HepG2 (cell line): ENCODE results near the gene RPS27A. TPM values are rescaled to one million over a fixed set of nuclear protein-coding genes. Genes with fewer than 3 reads are reported as not detected.

ENCODE experiments used
- ARNTL ChIP-seq: sonication (generic); formaldehyde crosslinking; IDR thresholded peaks from 2 replicates; pipeline ENCODE4 v1.4.0; 2020; ENCODE audit warnings: mild to moderate bottlenecking, missing genetic modification reagents
- ATF1 ChIP-seq: IDR thresholded peaks from 2 replicates; pipeline ENCODE4 v1.6.1; 2016; ENCODE audit warnings: mild to moderate bottlenecking, control low read depth
- CBFB ChIP-seq: sonication (generic); formaldehyde crosslinking; IDR thresholded peaks from 2 replicates; pipeline ENCODE4 v1.4.0; 2020; ENCODE audit warnings: missing genetic modification reagents
- ESRRA ChIP-seq: sonication (generic); formaldehyde crosslinking; IDR thresholded peaks from 2 replicates; pipeline ENCODE4 v1.5.1; 2020; ENCODE audit warnings: mild to moderate bottlenecking, low read depth, missing genetic modification reagents
- ETV6 ChIP-seq: sonication (generic); formaldehyde crosslinking; conservative IDR thresholded peaks from 2 replicates; pipeline ENCODE4 v1.4.0; 2020; ENCODE audit warnings: missing genetic modification reagents
- FOXA3 ChIP-seq: IDR thresholded peaks from 2 replicates; pipeline ENCODE4 v1.6.1; 2016; ENCODE audit warnings: missing genetic modification reagents, missing compliant biosample characterization
- HNF4A ChIP-seq: sonication (generic); formaldehyde crosslinking; IDR thresholded peaks from 2 replicates; pipeline ENCODE4 v1.4.0; 2020; ENCODE audit warnings: missing genetic modification reagents
- NCOA1 ChIP-seq: sonication (generic); formaldehyde crosslinking; IDR thresholded peaks from 2 replicates; pipeline ENCODE4 v1.9.0; 2021; ENCODE audit warnings: missing genetic modification reagents
- PHB2 ChIP-seq: fragments of 450-650 bp; IDR thresholded peaks from 2 replicates; pipeline ENCODE4 v1.6.1; 2018; ENCODE audit not compliant: partially characterized antibody
- PHF21A ChIP-seq: sonication (generic); formaldehyde crosslinking; IDR thresholded peaks from 2 replicates; pipeline ENCODE4 v1.5.0; 2020; ENCODE audit warnings: mild to moderate bottlenecking, missing genetic modification reagents
- POGZ ChIP-seq: sonication (generic); formaldehyde crosslinking; IDR thresholded peaks from 2 replicates; pipeline ENCODE4 v1.4.0; 2020; ENCODE audit warnings: mild to moderate bottlenecking, missing genetic modification reagents
- SKIL ChIP-seq: sonication (generic); formaldehyde crosslinking; IDR thresholded peaks from 2 replicates; pipeline ENCODE4 v1.8.0; 2022; ENCODE audit warnings: missing genetic modification reagents, mild to moderate bottlenecking, moderate library complexity, borderline replicate concordance
- SP5 ChIP-seq: IDR thresholded peaks from 2 replicates; pipeline ENCODE4 v1.6.1; 2016; ENCODE audit warnings: low read depth, borderline replicate concordance
- YY1 ChIP-seq: IDR thresholded peaks from 2 replicates; pipeline ENCODE4 v1.6.1; 2011; ENCODE audit warnings: low read length, low read depth, moderate library complexity, mild to moderate bottlenecking; ENCODE audit not compliant: insufficient read depth, insufficient replicate concordance
- ZBTB21 ChIP-seq: sonication (generic); formaldehyde crosslinking; IDR thresholded peaks from 2 replicates; pipeline ENCODE4 v1.4.0; 2020; ENCODE audit warnings: missing genetic modification reagents
- ZBTB3 ChIP-seq: sonication (generic); formaldehyde crosslinking; IDR thresholded peaks from 2 replicates; pipeline ENCODE4 v1.4.0; 2020; ENCODE audit warnings: low read depth, mild to moderate bottlenecking, moderate library complexity, missing genetic modification reagents, borderline replicate concordance
- ZFX ChIP-seq: sonication (generic); formaldehyde crosslinking; IDR thresholded peaks from 2 replicates; pipeline ENCODE4 v1.4.0; 2020; ENCODE audit warnings: mild to moderate bottlenecking, low read depth, missing genetic modification reagents, moderate library complexity
- ZNF230 ChIP-seq: sonication (generic); formaldehyde crosslinking; IDR thresholded peaks from 2 replicates; pipeline ENCODE4 v1.4.0; 2020; ENCODE audit warnings: mild to moderate bottlenecking, missing genetic modification reagents
- ZNF329 ChIP-seq: sonication (generic); formaldehyde crosslinking; IDR thresholded peaks from 2 replicates; pipeline ENCODE4 v1.9.0; 2021; ENCODE audit warnings: low read depth, mild to moderate bottlenecking, missing genetic modification reagents
- ZNF607 ChIP-seq: sonication (generic); formaldehyde crosslinking; IDR thresholded peaks from 2 replicates; pipeline ENCODE4 v1.5.1; 2020; ENCODE audit warnings: missing genetic modification reagents, mild to moderate bottlenecking, borderline replicate concordance
- ZNF75D ChIP-seq: sonication (generic); formaldehyde crosslinking; IDR thresholded peaks from 2 replicates; pipeline ENCODE4 v1.8.1; 2023; ENCODE audit warnings: missing genetic modification reagents, mild to moderate bottlenecking, borderline replicate concordance
- ZSCAN12 ChIP-seq: sonication (generic); formaldehyde crosslinking; IDR thresholded peaks from 2 replicates; pipeline ENCODE4 v1.9.0; 2021; ENCODE audit warnings: mild to moderate bottlenecking, missing genetic modification reagents
- ZZZ3 ChIP-seq: sonication (generic); formaldehyde crosslinking; IDR thresholded peaks from 2 replicates; pipeline ENCODE4 v1.4.0; 2020; ENCODE audit warnings: missing genetic modification reagents, mild to moderate bottlenecking, borderline replicate concordance
- polyA plus RNA-seq, 8 experiments: library from polyadenylated mRNA; depleted of rRNA in 3 of 8; stranded (reverse) in 7 of 8; unstranded in 1 of 8; fragments of >200 nt; fragmentation: Illumina TruSeq in 4 of 8; extraction: Trizol in 4 of 8; gene quantifications; 2 replicates each; pipeline versions ENCODE4 v1.2.1 to v1.2.3, GENCODE V29; 2011 to 2016; ENCODE audit warnings: low read depth in 4 of 8, missing spikeins in 1 of 8, mixed read lengths in 1 of 8; ENCODE audit not compliant: insufficient read depth in 1 of 8
- total RNA-seq, 5 experiments: library from RNA; depleted of rRNA; stranded (reverse); fragments of >200 nt; fragmentation: Illumina TruSeq; extraction: Trizol; gene quantifications; 2 replicates each; pipeline ENCODE4 v1.2.3, GENCODE V29; 2016; ENCODE audit warnings: low read depth in 1 of 5
- TF ChIP-seq, protein P1 (sequence below): sonication (generic); formaldehyde crosslinking; IDR thresholded peaks from 2 replicates; pipeline ENCODE4 v1.4.0; 2020; ENCODE audit warnings: missing genetic modification reagents, borderline replicate concordance
- TF ChIP-seq, protein P2 (sequence below): sonication (generic); formaldehyde crosslinking; IDR thresholded peaks from 2 replicates; pipeline ENCODE4 v1.8.0; 2023; ENCODE audit warnings: mild to moderate bottlenecking, missing genetic modification reagents

RPS27A gene
- total and polyA plus RNA-seq, 2 of the 13 experiments (the other 11 are each of a cell fraction or from before 2014, with no cell fraction given): 2,779 to 3,269 TPM

DNA sequence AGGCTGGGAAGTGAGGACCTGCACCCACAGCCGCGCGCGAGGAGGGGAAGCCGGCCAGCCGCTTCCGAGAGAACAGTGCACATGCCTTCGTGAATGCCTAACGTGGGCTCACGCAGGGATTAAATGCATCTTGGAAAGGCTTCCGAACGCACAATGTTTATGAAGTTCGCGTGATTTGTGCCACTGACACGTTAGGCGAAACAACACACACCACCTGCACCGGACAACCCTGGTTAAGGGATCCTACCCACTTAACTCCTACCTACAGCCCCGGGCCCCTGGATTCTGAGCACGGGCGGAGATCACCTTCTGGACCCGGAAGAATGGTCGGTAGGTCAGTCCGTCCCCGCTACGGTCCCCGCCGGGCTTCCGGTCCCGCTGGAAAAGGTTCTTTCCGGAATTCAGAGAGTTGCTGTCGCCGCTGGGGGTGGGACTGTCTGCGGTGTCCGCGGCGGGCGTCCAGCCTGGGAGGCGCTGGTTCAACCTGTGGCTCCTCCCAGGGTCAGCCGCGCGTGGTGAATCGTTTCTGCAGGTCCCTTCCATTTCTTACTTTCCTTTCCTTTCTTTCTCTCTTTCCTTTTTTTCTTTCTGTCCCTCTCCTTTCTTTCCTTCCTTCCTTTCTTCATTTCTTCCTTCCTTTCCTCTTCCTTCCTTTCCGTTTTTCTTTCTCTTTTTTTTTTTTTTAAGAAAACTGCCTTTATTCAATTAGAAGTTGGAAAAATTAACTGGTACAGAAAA lies 36.6 kb downstream of the RPS27A start, which contains the start of gene MTIF2 (continued):
- peak; percentile 90 for TF ChIP-seq ZFX
- TF ChIP-seq ZNF329: peak; percentile 61
- TF ChIP-seq ZNF607: peak; percentile 93
- TF ChIP-seq PHB2: no peak
- TF ChIP-seq, protein P1, sequence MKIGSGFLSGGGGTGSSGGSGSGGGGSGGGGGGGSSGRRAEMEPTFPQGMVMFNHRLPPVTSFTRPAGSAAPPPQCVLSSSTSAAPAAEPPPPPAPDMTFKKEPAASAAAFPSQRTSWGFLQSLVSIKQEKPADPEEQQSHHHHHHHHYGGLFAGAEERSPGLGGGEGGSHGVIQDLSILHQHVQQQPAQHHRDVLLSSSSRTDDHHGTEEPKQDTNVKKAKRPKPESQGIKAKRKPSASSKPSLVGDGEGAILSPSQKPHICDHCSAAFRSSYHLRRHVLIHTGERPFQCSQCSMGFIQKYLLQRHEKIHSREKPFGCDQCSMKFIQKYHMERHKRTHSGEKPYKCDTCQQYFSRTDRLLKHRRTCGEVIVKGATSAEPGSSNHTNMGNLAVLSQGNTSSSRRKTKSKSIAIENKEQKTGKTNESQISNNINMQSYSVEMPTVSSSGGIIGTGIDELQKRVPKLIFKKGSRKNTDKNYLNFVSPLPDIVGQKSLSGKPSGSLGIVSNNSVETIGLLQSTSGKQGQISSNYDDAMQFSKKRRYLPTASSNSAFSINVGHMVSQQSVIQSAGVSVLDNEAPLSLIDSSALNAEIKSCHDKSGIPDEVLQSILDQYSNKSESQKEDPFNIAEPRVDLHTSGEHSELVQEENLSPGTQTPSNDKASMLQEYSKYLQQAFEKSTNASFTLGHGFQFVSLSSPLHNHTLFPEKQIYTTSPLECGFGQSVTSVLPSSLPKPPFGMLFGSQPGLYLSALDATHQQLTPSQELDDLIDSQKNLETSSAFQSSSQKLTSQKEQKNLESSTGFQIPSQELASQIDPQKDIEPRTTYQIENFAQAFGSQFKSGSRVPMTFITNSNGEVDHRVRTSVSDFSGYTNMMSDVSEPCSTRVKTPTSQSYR (CRISPR knock-in tag): peak; percentile 80; the same call in 1 of the 2 replicates
- no peak for TF ChIP-seq ZNF75D (CRISPR knock-in tag)
- TF ChIP-seq HNF4A (CRISPR knock-in tag): peak; percentile 93
- TF ChIP-seq SP5 (CRISPR knock-in tag): peak; percentile 94
- TF ChIP-seq ZSCAN12 (CRISPR knock-in tag): peak; percentile 82; the same call in 1 of the 2 replicates
- TF ChIP-seq ATF1: peak; percentile 78
- TF ChIP-seq, protein P2, sequence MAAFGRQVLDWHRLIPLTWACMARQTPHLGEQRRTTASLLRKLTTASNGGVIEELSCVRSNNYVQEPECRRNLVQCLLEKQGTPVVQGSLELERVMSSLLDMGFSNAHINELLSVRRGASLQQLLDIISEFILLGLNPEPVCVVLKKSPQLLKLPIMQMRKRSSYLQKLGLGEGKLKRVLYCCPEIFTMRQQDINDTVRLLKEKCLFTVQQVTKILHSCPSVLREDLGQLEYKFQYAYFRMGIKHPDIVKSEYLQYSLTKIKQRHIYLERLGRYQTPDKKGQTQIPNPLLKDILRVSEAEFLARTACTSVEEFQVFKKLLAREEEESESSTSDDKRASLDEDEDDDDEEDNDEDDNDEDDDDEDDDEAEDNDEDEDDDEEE: peak; percentile 61
- peak; percentile 92 for TF ChIP-seq SKIL (CRISPR knock-in tag)
- TF ChIP-seq ARNTL: peak; percentile 84
- peak; percentile 95 for TF ChIP-seq CBFB (CRISPR knock-in tag)
- TF ChIP-seq PHF21A (CRISPR knock-in tag): peak; percentile 97
- TF ChIP-seq NCOA1 (CRISPR knock-in tag): peak; percentile 82
- peak; percentile 96 for TF ChIP-seq ZNF230 (CRISPR knock-in tag)
- peak; percentile 100 for TF ChIP-seq POGZ (CRISPR knock-in tag)
- peak; percentile 96; the same call in 1 of the 2 replicates for TF ChIP-seq ZZZ3 (CRISPR knock-in tag)
- peak; percentile 92; the same call in 1 of the 2 replicates for TF ChIP-seq ETV6 (CRISPR knock-in tag)
- TF ChIP-seq YY1: peak; percentile 90
- TF ChIP-seq FOXA3 (CRISPR knock-in tag): peak; percentile 87
- peak; percentile 74; the same call in 1 of the 2 replicates for TF ChIP-seq ZBTB3 (CRISPR knock-in tag)
- no peak for TF ChIP-seq ZBTB21 (CRISPR knock-in tag)
- TF ChIP-seq ESRRA (CRISPR knock-in tag): peak; percentile 96
